GM12892 (cell line): ENCODE measurements around the gene UNC13D.
"Not testable (repeated sequence)": the region's sequence is repeated elsewhere in the genome, so short reads cannot be mapped to it uniquely, and the experiment has no call there.

Experiments
- DNase-seq: peaks from one replicate; pipeline ENCODE4 v3.0.0; 2011; ENCODE audit not compliant: insufficient read length
- FAIRE-seq: peaks from 2 replicates; lab custom pipeline; 2011; peaks lifted over from hg19 to GRCh38; lab: Jason Lieb, UNC
- POLR2A ChIP-seq: IDR thresholded peaks from 2 replicates; pipeline ENCODE4 v1.6.1; 2011; ENCODE audit warnings: low read depth, low read length, control low read depth
- POLR2AphosphoS5 ChIP-seq: IDR thresholded peaks from 2 replicates; pipeline ENCODE4 v1.6.1; 2011; ENCODE audit warnings: low read depth, low read length, control low read depth
- TAF1 ChIP-seq: IDR thresholded peaks from 2 replicates; pipeline ENCODE4 v1.6.1; 2011; ENCODE audit warnings: low read depth, mild to moderate bottlenecking, control low read depth, low read length, borderline replicate concordance

UNC13D gene

DNA sequence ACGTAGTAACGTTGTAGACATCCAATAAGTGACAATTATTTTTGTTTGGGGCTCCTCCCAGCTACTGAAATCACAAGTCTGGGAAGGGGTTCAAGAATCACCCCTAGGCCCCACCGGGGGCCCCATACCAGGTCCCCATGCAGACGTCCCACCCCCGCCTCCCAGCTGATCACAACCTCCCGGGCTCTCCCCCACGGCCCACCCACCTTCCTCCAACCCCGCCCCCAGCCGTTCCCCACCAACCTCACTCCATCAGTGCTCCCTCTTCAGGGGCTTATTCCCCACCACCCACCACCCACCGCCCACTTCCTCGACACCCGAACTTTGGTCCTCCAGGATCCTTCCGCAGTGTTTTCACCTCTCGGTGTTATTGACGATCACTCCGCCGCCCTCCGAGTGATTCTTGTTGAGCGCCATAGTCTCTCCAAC lies 10.7 kb upstream of the UNC13D start:
- DNase-seq (no peak), FAIRE-seq (no peak)
- TF ChIP-seq POLR2A: no peak
- TF ChIP-seq TAF1: no peak; the same call in 1 of the 2 replicates
- no peak for TF ChIP-seq POLR2AphosphoS5

DNA sequence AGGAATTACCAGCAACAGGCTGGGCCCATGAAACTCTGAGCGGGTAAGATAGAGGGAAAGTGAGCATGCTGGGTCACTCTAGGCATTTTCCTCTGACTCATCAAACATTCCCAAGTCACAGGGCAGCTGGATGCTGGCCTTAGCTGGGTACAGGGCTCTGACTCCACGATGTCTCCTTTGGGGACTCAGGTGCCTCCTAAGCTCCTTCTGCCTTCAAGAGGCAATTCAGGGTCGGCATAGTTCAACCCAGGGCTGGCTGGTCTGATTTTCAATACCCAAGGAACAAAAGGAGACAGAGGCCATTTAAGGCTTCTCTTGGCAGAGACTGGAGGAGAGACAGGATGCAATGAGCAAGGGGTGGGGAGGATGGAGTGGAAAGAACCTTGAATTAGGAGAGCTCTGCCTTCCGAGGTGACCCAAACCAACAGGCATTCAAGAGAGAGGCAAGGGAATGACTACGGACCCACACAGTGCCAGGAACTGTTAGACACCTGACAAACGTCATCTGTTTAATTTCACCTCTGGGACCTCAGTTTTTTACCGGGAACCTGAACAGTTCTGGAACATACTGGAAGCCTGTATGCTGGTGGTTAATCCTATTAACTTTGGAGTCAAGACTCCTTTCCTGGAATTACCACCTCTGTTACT lies 10.0 kb upstream of the UNC13D start:
- FAIRE-seq: no peak
- TF ChIP-seq POLR2AphosphoS5 (no peak), POLR2A (no peak), TAF1 (no peak)
- DNase-seq: no peak

DNA sequence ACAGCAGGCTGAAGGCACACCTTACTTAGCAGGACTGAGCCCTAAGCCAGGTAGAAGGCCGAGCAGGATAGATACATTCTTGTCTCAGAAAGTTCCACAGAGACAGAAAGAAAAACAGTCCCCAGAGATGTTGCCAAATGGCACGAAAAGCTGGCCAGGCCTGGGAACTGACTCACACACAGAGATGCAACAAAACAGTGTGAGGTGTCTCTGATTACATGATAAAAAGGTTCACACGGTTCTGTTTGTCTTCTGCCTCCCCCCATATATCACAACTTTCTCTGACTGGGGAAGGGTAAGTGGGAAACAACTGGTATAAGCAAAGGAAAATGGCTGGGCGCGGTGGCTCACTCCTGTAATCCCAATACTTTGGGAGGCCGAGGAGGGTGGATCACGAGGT lies 9.2 kb upstream of the UNC13D start:
- TF ChIP-seq POLR2A: no peak
- TF ChIP-seq POLR2AphosphoS5: no peak
- no peak for TF ChIP-seq TAF1
- DNase-seq (no peak), FAIRE-seq (no peak)

DNA sequence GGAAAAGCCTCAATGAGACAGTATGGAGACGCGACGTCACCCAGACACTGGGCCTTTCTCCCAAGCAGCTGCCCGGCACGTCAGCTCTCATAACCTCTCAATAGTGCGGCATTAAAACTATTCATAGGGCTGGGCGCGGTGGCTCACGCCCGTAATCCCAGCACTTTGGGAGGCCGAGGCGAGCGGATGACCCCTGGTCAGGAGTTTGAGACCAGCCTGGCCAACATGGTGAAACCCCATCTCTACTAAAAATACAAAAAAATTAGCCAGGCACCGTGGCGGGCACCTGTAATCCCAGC lies 7.4 kb upstream of the UNC13D start:
- DNase-seq, FAIRE-seq: not testable (repeated sequence)

DNA sequence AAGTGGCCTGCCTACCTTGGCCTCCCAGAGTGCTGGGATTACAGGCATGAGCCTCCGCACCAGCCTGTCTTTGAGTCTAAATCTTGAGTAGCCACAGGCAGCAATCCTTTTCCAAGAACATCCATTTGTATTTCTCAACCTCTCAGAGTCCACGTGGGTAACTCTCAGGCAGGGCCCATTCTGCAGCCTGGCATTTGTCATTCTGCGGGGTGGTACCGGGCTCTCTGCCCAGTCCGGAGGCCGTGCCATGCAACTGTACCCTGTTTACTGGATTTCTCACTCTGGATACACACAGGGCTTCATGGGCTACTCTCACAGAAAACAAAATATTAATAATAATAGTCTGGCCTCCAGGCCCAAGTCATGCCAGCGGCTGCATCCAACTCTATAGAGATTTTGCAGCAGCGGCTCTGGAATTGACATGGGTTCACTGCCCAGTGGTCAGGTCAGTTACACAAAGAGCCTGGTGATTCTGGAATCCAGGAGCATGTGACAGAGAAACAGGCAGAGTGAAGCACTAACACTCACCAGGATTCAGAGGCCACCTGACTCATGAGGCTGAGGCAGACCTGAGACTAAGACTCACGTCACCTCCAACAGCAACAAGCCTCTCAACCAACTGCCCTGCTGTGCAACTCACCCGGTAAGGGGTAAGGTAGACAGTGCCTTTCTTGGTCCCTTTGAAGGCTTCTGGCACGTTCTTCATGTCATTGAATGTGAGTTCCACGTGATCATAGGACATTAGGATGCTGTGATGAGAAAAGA lies 6.9 kb upstream of the UNC13D start:
- TF ChIP-seq POLR2A (no peak), POLR2AphosphoS5 (no peak), TAF1 (no peak)
- FAIRE-seq: no peak

DNA sequence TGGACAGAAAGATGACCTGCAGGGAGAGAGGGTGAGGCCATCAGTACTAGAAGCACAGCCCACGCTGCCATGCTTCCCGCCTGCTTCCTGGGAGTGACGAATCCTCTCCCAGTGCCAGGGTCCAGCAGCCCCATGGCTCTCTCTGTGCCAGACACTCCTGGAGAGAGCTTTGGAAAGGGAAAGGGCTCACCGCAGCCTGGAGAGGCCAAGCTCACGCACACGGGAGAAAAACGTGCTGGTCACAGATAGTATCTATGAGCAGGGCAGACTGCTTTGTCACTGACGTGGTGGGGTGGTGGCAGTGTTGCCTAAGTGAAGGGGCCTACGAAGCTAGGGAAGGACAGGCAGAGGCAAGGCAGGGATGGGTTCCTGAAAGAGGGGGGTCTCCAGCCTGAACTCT lies 5.5 kb upstream of the UNC13D start:
- FAIRE-seq: no peak
- DNase-seq: no peak
- TF ChIP-seq POLR2A: no peak
- TF ChIP-seq POLR2AphosphoS5: no peak
- TF ChIP-seq TAF1: no peak

More for the DNA sequence above, 6.9 kb upstream of the UNC13D start:
- no peak for DNase-seq

DNA sequence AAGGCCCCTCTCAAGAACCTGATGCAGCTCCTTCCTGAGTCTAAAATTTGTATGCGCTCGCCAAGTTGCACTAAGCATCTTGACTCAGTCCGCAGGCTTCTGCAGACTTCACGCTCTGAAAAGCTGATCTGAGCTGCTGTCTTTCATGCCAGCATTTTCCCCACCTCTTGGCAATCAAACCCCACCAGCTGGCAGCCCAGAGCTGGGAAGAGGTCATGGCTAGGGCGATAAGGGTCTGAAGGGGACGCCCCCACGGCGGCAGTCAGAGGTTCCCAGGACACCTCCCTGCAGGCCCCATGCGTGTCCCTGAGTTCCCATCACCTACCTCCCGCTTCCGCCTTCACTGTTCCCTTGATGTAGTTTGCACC lies 5.1 kb upstream of the UNC13D start:
- no peak for TF ChIP-seq POLR2A
- TF ChIP-seq TAF1: no peak
- no peak for TF ChIP-seq POLR2AphosphoS5
- no peak for FAIRE-seq
- no peak for DNase-seq

DNA sequence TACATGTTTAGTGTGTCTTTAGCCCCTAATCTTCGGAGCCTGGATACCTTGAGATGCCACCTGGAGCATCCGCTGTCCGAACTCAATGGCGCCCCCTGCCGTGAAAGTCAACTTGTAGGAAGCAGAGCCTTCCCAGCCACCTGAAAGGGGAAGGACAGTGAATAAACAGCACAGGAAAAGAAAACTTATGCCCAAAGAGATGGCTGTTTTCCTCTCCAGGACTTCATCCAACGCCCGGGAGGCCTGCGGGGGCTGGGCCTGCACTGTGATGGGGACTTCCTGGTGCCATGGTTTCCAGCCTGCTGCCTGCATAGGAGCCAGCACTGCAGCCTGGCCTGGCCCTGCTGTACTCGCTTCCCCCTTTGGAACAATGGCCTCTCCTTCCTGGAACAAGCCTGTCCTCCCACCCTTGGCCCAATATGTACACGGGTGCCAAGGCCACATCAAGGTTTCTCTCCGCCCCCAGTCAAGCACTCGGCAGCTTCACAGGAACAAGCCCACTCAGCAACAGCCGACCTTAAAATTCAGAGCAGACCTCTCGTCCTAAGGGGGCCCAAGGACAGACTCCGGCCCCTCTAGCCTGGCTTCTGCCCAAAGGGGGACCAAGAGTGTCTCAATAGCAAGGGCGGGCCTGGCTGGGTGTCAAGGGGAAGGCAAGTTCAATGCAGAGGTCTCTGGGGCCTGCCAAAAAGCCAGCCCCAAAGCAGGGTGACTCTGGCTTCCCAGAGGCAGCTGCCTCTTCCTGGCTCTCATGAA lies 4.5 kb upstream of the UNC13D start:
- DNase-seq (no peak), FAIRE-seq (peak; percentile 67)
- TF ChIP-seq POLR2AphosphoS5: no peak
- no peak for TF ChIP-seq TAF1
- TF ChIP-seq POLR2A: no peak

DNA sequence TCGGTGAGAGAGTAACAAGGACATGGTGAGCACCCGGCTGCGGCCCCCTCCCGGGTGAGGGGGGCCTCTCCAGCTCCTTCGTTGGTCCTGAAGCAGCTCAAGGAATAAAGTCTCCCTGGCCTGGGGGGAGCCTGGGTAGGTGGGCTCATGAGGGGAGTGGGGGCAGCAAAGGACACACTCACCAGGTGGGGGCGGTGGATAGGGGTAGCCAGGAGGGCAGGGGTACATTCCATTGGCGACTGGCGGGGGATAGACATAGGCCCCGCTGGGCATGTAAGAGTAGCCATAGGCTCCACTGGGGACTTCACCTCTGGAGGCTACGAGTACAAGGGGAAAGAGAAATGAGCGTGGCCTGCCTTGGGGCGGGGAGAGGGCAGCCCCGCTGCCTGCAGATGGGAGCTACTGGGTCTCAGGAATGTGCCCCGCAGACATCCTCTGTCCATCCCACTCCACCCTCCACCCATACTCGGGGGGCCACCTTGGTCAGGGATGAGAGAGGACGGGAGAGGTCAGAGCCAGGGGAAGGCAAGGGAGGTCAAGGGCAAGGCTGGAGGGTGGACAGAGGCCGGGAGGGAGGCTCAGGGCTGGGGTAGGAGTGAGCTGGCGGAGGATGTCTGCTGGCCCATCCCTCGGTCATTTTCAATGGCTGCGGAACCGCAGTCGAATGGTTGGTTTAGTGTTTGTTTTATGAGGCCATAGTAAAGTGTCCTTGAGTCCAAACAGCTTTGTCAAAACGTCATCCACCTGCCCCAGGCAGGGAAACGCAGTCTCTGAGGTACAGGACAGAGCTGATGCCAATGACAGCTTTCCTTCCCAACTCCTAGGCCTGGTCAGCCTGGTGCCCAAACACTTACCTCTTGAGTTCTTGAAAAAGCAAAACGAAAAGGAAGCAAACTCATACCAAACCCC lies 3.7 kb upstream of the UNC13D start:
- FAIRE-seq: no peak
- DNase-seq: no peak
- TF ChIP-seq POLR2AphosphoS5 (no peak), POLR2A (no peak), TAF1 (no peak)

DNA sequence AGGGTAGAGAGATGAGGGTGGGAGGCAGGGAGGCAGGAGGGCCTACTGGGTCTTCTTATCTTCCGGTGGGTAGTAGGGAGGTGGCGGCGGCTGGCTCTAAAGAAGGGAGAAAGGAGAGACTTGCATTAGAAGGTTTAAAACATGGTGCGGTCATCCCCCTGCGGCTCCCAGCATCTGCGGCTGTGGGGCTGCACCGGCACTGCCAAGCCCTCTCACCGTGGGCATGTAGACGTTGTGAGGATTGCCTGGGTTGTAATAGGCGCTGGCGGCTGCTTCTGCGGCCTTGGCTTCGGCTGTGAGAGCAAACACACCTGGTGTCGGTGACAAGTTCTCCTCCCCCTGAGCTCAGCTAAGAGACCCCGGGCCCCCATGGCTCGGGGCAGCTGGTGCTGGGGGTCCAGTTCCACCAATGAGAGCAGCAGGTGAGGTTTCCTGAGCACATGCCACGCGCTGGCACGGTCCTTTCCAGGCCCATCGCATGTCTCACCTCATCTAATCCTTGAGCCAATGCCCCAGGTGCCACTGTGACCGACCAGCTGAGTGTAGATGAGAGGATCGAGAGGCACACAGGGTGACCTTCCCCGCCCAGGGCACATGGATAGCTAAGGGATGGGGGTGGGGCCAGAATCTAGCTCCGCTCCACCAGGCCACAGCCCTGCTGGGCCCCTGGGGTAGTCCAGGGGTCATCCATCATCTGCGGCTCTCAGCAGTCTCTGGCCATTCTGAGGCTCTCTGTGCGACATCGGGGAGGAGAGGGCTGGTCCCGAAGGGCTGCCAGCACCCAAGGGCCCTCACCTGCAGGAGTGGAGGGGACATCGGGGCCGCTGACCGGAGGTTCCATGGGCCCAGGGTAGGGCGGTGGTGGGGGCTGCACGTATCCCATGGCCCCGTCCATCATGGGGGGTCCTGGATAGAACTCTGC lies 2.7 kb upstream of the UNC13D start:
- no peak for DNase-seq
- no peak for TF ChIP-seq TAF1
- TF ChIP-seq POLR2A: no peak
- no peak for TF ChIP-seq POLR2AphosphoS5
- FAIRE-seq: no peak
